Measurements from ENCODE around the gene UBIAD1.

GRCh38 chr1:11331945-11332546 lies 59.0 kb downstream of the UBIAD1 start:
- no peak for TF ChIP-seq CTCF (conservative IDR thresholded peaks at IDR 0.05 in 1 of 2, IDR thresholded peaks at IDR 0.05 in 1 of 2; ENCODE audit: extremely low read depth in 1 of 2, insufficient read depth in 1 of 2, low read depth in 1 of 2, low read length in 2 of 2)
- no peak for TF ChIP-seq EZH2 (IDR thresholded peaks at IDR 0.05; ENCODE audit: borderline replicate concordance, low read length)

Measured in mammary epithelial cell (primary cell).